ENCODE measurements around the gene TTC34.
"Not testable (repeated sequence)": the region's sequence is repeated elsewhere in the genome, so short reads cannot be mapped to it uniquely, and the experiment has no call there.

- not testable (repeated sequence) for TF ChIP-seq CTCF, EP300 (IDR thresholded peaks at IDR 0.05)
These were observed 114.3 kb downstream of the TTC34 start for GRCh38 chr1:2687174-2687591.

Data from ovary (tissue), 3 donors.